HS-5 (cell line): Measurements from ENCODE around the gene SYNPO2.

ENCODE experiments used
- DNase-seq: peaks from one replicate; pipeline ENCODE4 v3.0.0-alpha.2; 2012; ENCODE audit warnings: low read depth

The SYNPO2 gene

DNA sequence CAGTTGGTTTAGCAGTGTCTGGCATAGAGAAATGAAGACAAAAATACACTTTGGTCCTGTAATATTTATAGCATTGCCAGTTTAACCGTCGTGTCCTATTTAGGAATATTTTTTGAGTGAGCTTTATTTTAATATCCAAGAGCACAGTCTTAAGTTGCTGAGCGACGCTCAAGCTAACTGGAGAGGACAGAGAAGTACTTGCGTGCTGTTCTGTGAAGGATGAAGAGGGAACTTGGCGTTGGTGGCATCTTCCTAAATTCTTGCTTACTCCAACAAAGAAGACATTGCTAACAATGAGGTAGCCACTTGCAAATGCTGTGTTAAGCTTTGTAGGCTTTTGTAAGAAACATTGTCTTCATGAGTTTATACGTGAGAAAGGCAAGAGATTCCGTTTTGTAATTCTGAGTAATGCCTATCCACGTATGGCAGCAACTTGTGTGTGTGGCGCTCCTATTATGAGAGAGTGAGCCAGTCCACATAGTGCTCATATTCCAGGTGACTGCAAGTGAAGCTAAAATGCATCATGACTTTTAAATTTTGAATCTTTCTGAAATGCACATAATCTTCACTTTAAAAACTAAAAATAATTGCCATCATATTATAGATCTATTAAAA lies 50.6 kb downstream of the SYNPO2 start:
- no peak for DNase-seq

DNA sequence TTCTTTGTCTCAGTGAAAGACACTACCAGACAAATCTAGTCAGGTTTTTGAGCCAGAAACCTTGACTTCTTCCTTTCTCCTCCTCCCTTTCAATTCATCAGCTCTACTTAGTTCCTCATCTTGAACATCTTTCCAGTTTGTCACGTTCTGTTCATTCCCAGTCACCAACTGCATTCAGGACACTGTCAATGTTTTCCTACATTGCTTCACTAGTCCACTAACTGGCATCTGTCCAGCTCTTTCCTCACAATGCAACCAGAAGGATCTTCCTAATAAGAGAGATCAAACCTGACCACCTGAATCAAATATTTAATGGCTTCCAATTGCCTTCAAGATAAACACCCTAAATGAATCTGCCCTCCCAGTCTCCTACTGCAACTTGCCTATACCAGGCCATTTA lies 52.5 kb downstream of the SYNPO2 start:
- DNase-seq = no peak

DNA sequence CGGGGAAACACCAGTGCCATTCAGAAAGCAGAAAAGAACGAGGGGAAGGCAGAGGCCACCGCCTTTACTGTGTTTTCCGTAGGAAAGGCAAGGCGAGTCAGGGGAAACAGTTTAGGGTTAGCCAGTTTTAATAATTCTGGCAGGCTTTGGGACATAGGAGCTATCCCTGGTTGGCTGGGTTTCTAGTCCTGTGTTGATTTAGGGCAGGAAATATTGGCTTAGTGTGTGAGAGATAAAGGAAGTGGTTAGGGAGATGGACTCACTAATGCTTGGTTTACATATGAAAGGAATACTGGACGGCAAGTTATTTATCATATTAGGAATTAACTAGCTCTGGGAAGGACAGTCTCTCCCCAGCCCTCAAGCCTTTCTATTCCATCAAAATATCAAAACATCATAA lies 53.1 kb downstream of the SYNPO2 start:
- DNase-seq = no peak

DNA sequence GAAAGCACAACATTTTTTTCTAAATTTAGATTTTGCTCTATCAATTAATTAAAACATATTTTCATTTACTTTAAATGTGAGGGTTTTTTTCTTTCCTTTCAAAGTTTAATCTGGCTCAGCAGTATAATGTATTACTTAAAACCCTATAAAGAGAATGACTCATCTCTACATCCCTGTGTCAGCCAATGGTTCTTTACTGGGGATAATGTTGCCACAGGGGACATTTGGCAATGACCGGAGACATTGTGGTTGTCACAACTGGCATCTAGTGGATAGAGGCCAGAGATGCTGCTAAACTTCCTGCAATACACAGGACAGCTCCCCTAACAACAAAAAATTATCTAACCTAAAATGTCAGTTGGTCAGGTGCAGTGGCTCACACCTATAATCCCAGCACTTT lies 53.8 kb downstream of the SYNPO2 start:
- no peak for DNase-seq

DNA sequence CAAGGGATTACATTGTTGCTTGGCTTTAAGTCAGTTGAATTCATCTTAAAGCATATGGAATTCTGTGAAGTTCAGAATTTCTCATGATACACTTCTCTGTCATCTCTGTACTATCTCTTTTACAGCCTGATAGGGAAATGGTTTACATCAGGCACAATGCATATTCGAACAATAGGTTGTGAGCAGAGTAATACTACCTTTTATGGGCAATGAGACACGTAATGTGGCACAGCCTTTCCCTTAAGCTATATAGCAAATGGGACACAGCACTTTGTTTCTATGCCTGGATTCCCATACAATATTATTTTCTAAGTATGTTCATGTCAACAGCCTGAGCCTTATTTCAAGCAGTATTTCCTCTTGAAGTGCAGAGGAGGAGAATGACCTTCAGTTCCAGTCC lies 58.4 kb downstream of the SYNPO2 start:
- no peak for DNase-seq

- no peak for DNase-seq
Observed at GRCh38 chr4:118948545-118949144, 60.0 kb downstream of the SYNPO2 start.

GRCh38 chr4:118950224-118950623 lies 61.6 kb downstream of the SYNPO2 start:
- DNase-seq = no peak

DNA sequence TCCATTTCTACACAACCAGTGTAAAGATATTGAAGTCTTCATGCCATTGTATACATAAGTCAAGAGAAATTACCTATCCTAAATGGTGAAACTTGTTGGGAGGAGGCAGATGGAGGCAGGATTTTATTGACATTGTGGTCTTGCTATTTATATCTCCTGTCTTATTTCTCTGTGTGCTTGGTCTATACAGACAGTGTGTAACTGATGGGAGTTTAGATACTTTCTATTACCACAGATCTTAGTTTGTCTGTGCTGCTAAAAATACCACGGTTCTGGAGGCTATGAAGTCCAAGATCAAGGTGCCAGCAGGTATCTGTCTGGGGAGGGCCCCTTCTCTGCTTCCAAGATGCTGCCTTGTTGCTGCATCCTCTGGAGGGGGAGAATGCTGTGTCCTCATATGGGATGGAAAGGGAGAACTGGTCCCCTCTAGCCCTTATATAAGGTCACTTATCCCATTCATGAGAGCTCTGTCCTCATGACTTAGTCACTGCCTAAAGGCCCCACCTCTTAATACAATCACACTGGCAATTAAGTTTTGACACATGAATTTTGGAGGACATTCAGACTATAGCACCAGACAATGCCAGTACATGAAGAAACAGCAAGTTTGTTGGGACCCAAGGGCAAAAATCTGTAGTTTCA lies 62.4 kb downstream of the SYNPO2 start:
- no peak for DNase-seq

GRCh38 chr4:118953276-118953675 lies 64.6 kb downstream of the SYNPO2 start:
- no peak for DNase-seq

DNA sequence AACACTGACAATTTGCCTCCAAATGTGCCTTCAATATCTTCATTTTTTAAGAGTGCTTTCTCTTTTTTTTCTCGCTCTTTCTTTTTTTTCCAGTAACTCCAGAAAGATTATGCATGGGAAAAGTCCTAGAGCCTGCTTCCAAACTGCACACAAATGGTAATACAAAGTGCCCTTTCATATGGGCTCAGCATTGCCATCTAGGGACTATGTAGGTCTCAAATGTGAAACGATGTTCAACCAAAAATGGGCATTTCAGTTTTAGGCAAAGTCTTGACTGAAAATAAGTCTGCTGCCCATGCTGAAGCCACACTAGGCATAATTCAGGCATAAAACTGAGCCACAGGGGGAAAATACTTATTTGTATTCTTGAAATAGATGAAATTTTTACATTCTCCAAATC lies 65.6 kb downstream of the SYNPO2 start:
- DNase-seq = no peak

DNA sequence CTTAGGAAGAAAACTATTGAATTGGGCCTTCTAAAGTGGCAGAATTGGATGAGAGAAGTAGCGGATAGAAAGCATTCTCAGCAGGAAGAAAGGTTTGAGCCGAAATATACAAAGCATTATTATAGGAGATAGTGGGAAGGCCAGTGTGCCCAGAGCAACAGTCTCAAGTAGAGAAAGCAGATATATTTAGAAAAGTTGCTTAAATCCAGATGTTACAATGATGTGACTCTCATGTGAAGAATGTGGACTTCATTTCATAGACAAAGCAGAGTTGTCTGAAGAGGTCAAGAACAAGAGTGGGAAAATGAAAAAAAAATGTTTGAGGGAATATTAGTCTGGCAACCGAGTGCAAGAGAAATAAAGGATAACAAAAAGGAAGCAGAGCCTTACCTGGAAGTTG lies 66.9 kb downstream of the SYNPO2 start:
- DNase-seq = no peak

DNA sequence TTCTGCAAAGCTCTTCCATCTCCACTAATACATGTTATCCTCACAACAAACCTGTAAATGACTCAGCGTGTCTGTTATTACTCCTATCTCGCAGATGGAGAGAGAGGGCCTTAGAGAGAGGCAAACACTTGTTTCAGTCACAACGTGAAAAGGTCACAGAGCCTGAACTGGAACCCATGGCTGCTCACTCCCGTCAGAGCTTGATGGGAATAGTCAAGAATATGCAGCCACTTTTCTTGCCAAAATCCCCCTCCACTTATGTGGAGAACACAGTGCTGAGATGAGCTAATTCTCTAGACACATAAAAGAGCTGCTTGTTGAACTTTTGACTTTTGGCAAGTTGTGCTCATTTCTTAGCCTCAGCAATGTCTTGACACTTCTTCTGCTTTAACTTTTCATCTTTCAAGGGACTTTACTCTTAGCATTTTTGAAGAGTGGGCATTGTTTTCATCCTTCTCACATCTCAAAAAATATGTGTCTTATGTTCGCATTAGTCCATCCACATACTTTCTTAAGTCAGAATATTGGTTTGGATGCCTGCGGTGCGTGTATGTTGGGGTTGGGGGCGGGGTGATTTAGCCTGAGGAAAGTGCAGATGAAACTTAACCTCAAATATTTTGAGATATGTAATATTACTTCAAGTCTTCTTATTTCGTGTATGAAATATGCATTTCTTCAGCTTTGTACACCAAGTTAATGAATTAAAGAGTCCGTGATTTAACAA lies 69.2 kb downstream of the SYNPO2 start:
- no peak for DNase-seq

DNA sequence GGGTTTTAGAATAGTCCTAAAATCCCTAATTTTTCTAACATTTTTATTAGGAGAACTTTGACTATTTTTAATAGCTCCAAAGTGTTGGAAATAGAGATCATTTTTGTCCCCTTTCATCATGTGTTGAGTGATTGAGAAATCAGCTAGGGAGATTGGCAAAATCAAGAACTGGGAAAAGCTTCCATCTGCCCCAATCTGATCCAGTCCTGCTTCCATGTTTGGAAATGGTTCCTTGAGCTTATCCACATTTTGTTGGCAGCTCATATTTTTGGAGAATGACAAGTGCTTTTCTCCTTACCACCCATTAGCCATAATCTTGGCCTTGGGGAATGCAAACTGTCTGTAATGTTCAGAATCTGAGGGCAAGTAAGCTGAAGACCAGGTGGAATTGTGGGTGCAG lies 73.9 kb downstream of the SYNPO2 start:
- DNase-seq = no peak

GRCh38 chr4:118964891-118965411 lies 76.3 kb downstream of the SYNPO2 start:
- no peak for DNase-seq

GRCh38 chr4:118967393-118967792 lies 78.7 kb downstream of the SYNPO2 start:
- DNase-seq = no peak

GRCh38 chr4:118968005-118968404 lies 79.4 kb downstream of the SYNPO2 start:
- no peak for DNase-seq

- no peak for DNase-seq
Observed at GRCh38 chr4:118968813-118969212, 80.2 kb downstream of the SYNPO2 start.

DNA sequence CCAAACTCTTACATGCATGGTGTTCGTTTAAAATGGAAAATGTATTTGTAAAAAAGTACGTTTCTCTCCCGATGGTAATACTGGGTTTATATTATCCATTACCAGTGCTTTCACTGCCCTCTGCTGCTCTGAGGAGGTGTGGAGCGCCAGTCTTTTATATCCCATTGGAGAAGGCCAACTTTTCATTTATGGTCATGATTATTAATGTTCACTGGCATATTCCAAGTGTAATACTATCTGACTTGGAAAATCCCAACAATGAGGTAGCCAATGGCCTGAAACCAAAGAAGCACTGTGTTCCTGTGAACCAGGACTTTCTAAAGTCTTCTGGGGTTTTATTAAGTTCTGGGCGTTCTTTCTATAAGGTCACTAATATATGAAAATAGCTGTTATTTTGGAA lies 80.7 kb downstream of the SYNPO2 start:
- DNase-seq = no peak

- DNase-seq = no peak
Observed at GRCh38 chr4:118972167-118972566, 83.5 kb downstream of the SYNPO2 start.

DNA sequence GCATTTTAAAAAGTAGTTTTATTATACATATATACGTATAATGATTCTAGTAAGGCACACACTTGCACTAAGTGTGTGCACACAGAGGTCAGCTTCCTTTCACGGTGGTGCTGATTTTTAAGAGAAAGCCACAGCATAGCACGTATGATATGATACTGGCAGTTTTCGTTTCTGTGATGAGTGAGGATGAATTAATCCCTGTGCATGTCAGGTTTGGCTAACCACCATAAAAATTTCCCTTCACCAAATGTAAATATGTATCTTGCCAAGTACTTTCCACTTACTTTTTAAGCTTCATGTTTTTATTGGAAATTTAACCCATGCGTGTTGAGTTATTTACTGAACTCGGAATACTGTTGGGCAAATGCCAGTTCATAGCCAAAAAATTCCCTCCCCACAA lies 84.6 kb downstream of the SYNPO2 start:
- DNase-seq = no peak

GRCh38 chr4:118974758-118975157 lies 86.1 kb downstream of the SYNPO2 start:
- no peak for DNase-seq

GRCh38 chr4:118975449-118976192 lies 87.0 kb downstream of the SYNPO2 start:
- no peak for DNase-seq
